Germinal center (tissue), 1 donor: Measurements from ENCODE around the gene TNS3.

Experiments
- DNase-seq: peaks from one replicate; pipeline ENCODE4 v3.0.0; 2012; ENCODE audit warnings: mixed read lengths, low spot score

The TNS3 gene

DNA sequence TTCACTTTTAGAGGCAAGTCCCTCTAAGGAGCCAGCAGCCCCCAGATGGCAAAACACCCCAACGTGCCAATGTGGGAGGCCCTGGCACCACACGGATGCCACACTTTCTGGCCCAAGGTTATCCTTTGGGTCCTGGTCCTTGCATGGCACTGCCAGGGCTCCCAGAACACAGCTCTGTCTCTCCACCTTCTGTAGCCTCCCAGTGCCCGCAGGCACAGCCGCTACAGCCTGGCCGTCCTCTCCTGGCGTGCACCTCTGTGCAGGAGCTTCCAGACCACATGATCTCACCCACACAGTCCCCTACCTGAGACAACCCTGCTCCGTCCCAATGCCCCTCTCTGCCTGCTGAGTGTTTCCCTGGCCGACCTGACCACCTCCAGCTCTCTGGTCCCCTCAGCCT lies 215.0 kb downstream of the TNS3 start:
- DNase-seq: no peak

DNA sequence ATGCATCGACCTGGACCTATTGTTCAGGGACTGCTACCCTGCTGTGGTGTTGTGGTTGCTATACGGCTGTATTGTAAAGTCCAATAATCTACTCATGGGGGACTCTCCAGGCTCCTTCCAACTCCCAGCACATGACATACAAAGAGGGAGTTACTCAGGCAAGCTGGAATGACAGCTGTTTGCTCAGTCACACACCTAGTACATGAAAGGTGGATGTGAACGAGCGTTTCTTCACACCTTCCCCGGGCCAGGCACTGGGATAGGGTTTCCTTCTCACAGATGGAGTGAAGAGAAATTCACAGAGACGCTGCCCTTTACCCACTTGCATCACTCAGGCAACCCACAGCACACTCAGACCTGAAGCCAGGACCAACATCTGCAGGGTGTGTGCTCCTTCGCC lies 215.7 kb downstream of the TNS3 start:
- no peak for DNase-seq

- DNase-seq: no peak
Observed at GRCh38 chr7:47362984-47363383, 218.9 kb downstream of the TNS3 start.

GRCh38 chr7:47361746-47362215 lies 220.1 kb downstream of the TNS3 start:
- no peak for DNase-seq

GRCh38 chr7:47361236-47361635 lies 220.7 kb downstream of the TNS3 start:
- no peak for DNase-seq

- no peak for DNase-seq
Observed at GRCh38 chr7:47360301-47360900, 221.5 kb downstream of the TNS3 start.

DNA sequence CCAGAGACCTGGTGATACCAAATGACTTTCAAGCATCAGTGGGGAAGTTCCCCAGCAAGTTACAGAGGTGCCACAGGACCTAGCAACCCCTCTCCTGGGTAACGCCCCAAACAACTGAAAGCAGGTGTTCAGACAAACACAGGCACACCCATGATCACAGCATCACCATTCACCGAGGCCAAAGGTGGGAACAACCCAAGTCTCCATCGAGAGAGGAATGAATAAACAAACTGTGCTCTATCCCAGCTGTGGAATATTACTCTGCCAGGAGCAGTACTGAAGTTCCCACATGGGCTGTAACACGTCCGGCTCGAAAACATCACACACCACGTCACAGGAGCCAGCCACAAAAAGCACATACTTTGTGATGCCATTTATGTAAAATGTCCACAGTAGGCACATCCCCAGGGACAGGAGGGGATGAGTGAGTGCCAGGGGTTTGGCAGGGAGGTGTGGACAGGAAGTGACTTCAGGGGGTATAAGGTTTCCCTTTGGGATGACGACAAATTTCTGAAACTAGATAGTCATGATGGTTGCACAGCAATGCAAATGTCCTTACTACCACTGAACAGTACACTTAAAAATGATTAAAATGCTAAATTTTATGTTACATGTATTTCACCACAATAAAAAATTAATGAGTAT lies 222.8 kb downstream of the TNS3 start:
- DNase-seq: no peak

GRCh38 chr7:47358357-47358756 lies 223.6 kb downstream of the TNS3 start:
- no peak for DNase-seq

DNA sequence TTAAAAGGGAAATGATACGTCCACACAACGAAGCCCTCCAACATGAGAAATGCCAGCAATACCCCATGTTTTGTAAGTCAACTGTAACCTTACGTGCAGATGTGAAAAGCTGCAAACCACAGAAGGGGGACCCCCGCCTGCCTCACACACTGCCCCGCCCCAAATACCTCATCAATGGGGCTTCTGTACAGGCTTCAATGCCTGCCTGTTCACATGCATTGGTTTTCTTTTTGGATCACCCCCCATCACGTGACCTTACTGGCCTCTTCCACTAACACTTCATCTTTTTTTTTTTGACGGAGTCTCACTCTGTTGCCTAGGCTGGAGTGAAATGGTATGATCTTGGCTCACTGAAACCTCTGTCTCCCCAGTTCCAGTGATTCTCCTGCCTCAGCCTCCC lies 224.0 kb downstream of the TNS3 start:
- no peak for DNase-seq

DNA sequence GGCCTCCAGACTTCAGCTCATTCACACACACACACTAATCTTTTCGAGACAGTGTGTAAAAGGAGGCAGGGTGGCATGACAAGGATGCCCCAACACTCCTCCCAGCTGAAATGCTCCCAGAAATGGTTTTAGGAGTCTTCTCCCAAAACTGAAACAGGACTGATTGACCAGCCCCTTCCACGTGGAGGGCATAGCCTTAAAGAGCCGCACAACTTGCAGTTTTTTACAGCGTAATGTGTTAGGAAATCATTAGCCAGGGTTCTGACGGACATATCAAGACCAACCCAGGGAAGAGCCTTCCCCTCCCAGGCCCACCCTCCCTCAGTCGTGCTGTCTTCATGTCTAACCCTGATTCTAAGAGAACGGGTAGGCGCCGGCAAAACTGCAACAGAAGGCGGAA lies 224.6 kb downstream of the TNS3 start:
- no peak for DNase-seq

- no peak for DNase-seq
Observed at GRCh38 chr7:47356261-47356660, 225.7 kb downstream of the TNS3 start.

- no peak for DNase-seq
Observed at GRCh38 chr7:47355684-47356083, 226.2 kb downstream of the TNS3 start.

- DNase-seq: no peak
Observed at GRCh38 chr7:47354831-47355541, 226.9 kb downstream of the TNS3 start.

DNA sequence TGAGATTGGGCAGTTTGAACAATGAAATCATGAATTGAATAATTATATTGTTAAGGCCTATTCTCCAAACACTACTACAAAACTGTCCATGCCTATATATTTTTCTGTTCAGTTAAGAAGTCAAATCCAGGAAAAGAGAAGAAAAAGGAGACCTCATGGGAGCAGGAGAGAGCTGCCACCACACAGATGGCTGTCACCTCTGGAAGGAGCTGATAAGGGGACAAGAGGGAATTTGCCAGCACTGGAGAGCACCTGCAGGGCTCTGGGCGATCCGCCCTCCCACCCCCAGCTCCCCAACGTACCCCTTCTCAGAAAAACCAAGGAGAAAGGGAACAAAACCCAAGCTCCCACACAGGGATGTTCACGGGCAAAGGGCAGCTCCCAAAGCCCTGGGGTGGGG lies 227.8 kb downstream of the TNS3 start:
- DNase-seq: no peak

- DNase-seq: no peak
Observed at GRCh38 chr7:47352394-47352968, 229.4 kb downstream of the TNS3 start.

GRCh38 chr7:47351233-47352154 lies 230.4 kb downstream of the TNS3 start:
- DNase-seq: no peak

DNA sequence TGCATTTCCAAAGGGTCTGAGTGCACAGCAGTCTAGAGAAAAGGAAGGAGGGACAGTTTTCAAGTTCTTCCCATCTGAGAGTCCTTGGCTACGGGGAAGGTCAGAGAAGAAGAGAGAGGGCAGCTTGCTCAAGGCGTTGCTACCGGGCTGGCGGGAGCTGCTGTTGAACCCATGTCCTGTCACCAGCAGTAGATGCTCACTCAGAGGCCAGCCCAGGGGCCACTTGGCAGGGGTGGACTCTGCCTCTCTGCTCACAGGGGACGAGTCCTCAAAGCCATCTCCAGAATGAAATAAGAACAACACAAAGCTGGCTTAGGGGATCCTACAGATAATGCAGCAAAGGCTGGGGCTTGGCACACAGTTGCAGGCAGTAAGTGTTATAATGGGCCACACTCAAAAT lies 231.5 kb downstream of the TNS3 start:
- DNase-seq: no peak

DNA sequence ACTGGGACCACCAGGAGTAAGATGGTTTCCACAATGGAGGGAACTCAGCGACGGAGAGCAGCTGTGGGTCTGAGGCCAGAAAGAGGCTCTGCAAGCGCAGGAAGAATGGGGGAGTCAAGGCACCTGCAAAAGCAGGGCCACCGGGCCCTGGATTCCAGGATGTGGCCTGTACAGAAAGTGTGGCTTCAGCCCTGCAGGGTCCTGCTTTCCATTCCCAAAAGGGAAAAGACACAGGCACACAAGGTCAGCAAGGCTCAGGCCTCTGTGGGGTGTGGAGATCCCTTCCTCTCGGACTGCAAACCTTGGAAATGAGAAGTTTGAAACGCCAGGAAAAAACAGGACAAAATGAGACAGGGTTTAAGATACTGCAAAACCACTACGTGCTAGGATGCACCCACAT lies 232.5 kb downstream of the TNS3 start:
- DNase-seq: no peak

DNA sequence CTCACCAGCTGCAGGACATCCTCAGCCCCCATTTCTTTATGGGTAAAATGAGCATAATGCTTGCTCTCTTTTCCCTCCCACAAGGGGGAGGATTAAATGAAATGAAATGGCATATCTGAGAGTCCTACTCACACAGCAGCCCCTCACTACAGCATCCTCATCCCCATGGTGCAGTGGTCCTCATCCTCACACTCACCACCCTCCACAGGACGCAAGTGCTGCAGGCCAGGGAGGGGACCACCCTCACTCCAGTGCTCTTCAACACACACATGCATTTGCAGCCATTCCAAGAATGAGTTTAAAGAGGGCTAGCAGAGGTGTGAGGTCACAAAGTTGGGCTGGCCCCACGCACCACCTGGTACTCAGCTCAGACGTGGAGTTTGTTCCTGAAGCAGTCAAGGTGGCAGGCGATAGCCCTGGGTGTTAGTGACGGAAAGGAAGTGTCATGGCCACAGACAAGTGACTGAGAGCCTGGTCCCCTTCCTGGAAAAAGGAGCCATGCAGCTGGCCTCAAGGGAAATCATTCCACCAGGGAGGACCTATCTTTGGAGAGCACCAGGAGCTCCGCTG lies 234.0 kb downstream of the TNS3 start:
- DNase-seq: no peak

GRCh38 chr7:47347346-47347745 lies 234.6 kb downstream of the TNS3 start:
- no peak for DNase-seq

DNA sequence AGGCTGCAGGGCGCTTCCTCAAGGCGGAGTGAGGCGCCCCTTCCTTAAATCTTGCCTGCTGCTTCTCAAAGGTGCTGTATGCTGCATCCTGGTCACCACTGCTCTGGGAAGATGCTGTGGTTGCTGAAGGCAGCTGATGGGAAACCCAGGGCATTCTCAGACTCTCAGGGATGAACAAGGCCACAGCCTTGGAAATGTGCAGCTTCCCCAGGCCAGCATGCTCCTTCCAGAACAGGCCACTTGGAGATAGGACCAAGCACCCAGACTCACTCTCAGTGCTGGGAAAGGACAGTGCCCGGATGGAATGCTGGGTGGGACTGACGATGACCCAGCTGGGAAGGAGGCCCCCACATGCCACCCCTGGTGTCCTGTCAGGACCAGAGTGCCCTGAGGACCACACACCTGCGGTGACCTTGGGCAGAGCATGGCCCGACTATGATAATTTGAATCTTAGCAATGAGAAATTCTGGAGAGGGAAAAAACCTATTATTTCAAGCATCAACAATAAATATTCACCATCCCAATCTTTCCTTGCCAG lies 235.5 kb downstream of the TNS3 start:
- no peak for DNase-seq
